Measurements from ENCODE around the gene M1AP. TPM values are rescaled to one million over a fixed set of nuclear protein-coding genes. Genes with fewer than 3 reads are reported as not detected.

Gene M1AP
- total and polyA plus RNA-seq, 2 of the 8 experiments (the other 6 are each of a cell fraction or from before 2014, with no cell fraction given): 4.8 TPM

DNA sequence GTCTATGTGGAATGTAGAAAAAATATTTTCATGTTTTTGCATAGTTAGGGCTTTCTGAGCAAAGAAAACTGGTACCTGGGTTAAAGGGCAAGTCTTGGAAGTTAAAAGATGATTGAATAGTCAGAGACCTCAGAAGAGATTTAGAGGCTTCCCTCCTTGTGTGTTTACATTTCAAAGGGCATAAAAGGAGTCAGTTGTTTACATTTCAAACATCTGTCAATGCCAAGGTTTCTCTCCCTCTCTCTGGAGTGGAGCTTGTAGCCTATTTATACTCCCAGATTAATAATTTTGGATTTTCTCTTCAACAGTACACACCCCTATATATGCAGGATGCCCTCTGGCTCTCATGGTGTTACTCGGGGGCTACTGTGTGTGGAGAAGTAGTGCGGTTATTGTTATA, 8.6 kb downstream of the M1AP start:
- no peaks in the 10 kb centered on the region; a peak in 1 of 7 replicates for H3K4me1 ChIP-seq (replicated peaks in 1 of 4; ENCODE audit: control insufficient read depth in 3 of 4, insufficient read depth in 4 of 4, low read length in 3 of 4)
- H3K79me2 ChIP-seq (ENCODE audit: control insufficient read depth in 1 of 2, insufficient read depth in 2 of 2, low read length in 2 of 2): no peaks in the 10 kb centered on the region
- no peak overlapping the region for H3K18ac ChIP-seq (ENCODE audit: extremely low read depth, low read length)
- H3K23me2 ChIP-seq (ENCODE audit: low read depth, low read length): no peaks in the 10 kb centered on the region
- H2BK20ac ChIP-seq (ENCODE audit: low read length): no peak overlapping the region
- H3K4me3 ChIP-seq (ENCODE audit: extremely low read depth in 1 of 4, insufficient read depth in 2 of 4, low read depth in 3 of 4, low read length in 4 of 4): no peak overlapping the region
- no peak overlapping the region for H3K23ac ChIP-seq (ENCODE audit: insufficient read length)
- no peak overlapping the region for H4K5ac ChIP-seq (ENCODE audit: insufficient read length, low read depth, low read length)
- H2BK120ac ChIP-seq (replicated peaks; ENCODE audit: low read depth, low read length): no peak overlapping the region
- no peak overlapping the region for H3K14ac ChIP-seq (ENCODE audit: insufficient read length)
- H3K27me3 ChIP-seq (replicated peaks in 1 of 4; ENCODE audit: control insufficient read depth in 3 of 4, extremely low read depth in 1 of 4, insufficient read depth in 3 of 4, low read length in 3 of 4): no peaks in the 10 kb centered on the region
- no peak overlapping the region for H3K4ac ChIP-seq (replicated peaks; ENCODE audit: insufficient read length, low read depth, low read length)
- DNase-seq (ENCODE audit: low read depth in 1 of 2, low spot score in 2 of 2): no peak
- no peak overlapping the region for H2BK12ac ChIP-seq (ENCODE audit: low read depth, low read length)
- H2BK5ac ChIP-seq (ENCODE audit: low read depth, low read length): no peak overlapping the region
- no peak overlapping the region for H3K27ac ChIP-seq (ENCODE audit: low read depth, low read length)
- POLR2A ChIA-PET (ENCODE audit: partially characterized antibody): interaction anchor here (1.3 kb wide), 1 partner anchor 16 kb away, joined by 3 read pairs; no protein-coding TSS in a partner anchor
- H4K20me1 ChIP-seq (replicated peaks in 1 of 2; ENCODE audit: control insufficient read depth in 1 of 2, insufficient read depth in 2 of 2, low read length in 2 of 2): no peaks in the 10 kb centered on the region
- 91% methylated on average over 2 of the region's 2 CpGs; no CpG with 5 or more reads in 1 of the 2 experiments for WGBS, 2 experiments (ENCODE audit: extremely low coverage in 1 of 2, insufficient coverage in 1 of 2, insufficient read length in 1 of 2, insufficient replicate concordance in 2 of 2, low coverage in 1 of 2, low lambda C conversion rate in 2 of 2, missing lambda C conversion rate in 1 of 2)
- CTCF ChIA-PET (ENCODE audit: partially characterized antibody): interaction anchor here (1.1 to 1.8 kb wide), 2 partner anchors 9 to 52 kb away, joined by 3 to 7 read pairs; partner anchors contain the start of gene M1AP
- H2AFZ ChIP-seq (ENCODE audit: low read length): no peak overlapping the region
- H4K8ac ChIP-seq (ENCODE audit: extremely low read depth, insufficient read depth, low read length): no peak overlapping the region
- no peak overlapping the region for H2BK15ac ChIP-seq (ENCODE audit: low read length)
- TF ChIP-seq E2F6 (IDR thresholded peaks at IDR 0.05) (no peak), NRF1 (IDR thresholded peaks at IDR 0.05; ENCODE audit: low read depth, low read length) (no peak), GTF2F1 (IDR thresholded peaks at IDR 0.05; ENCODE audit: borderline replicate concordance, low read depth, low read length) (no peak), MAFK (IDR thresholded peaks at IDR 0.05; ENCODE audit: low read depth, low read length) (no peak), SIRT6 (IDR thresholded peaks at IDR 0.05; ENCODE audit: low read length) (no peak), GABPA (IDR thresholded peaks at IDR 0.05; ENCODE audit: borderline replicate concordance, insufficient read depth, low read length) (no peak)
- TF ChIP-seq, protein P1, sequence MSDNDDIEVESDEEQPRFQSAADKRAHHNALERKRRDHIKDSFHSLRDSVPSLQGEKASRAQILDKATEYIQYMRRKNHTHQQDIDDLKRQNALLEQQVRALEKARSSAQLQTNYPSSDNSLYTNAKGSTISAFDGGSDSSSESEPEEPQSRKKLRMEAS (IDR thresholded peaks at IDR 0.05): no peak
- no peaks in the 10 kb centered on the region for H3K79me1 ChIP-seq (ENCODE audit: low read depth, low read length)
- no peak overlapping the region for H4K91ac ChIP-seq (replicated peaks; ENCODE audit: insufficient read length, low read length)
- H2AK5ac ChIP-seq (ENCODE audit: low read depth, low read length): no peak overlapping the region
- no peak for FAIRE-seq
- no peaks in the 10 kb centered on the region for H3K36me3 ChIP-seq (ENCODE audit: control insufficient read depth in 2 of 4, insufficient read depth in 4 of 4, low read length in 3 of 4)
- H3K9me3 ChIP-seq (ENCODE audit: insufficient read depth in 2 of 2, low read depth in 1 of 2, low read length in 1 of 2): no peaks in the 10 kb centered on the region
- no peak overlapping the region for H3K56ac ChIP-seq (replicated peaks; ENCODE audit: insufficient read length, low read depth, low read length)
- H3K9ac ChIP-seq (replicated peaks in 1 of 4; ENCODE audit: extremely low read depth in 1 of 4, low read depth in 3 of 4, low read length in 3 of 4): no peak overlapping the region
- no peak overlapping the region for H3K4me2 ChIP-seq (ENCODE audit: insufficient read depth in 1 of 2, low read depth in 2 of 2, low read length in 2 of 2)
